Astrocyte (in vitro differentiated cells and primary cell): ENCODE results near the gene CTNND1. TPM values are rescaled to one million over a fixed set of nuclear protein-coding genes. Genes with fewer than 3 reads are reported as not detected.

ENCODE experiments used
- DNase-seq: peaks from one replicate; pipeline ENCODE4 v3.0.0-alpha.2; 2010; ENCODE audit warnings: low read depth
- FAIRE-seq: peaks from 2 replicates; lab custom pipeline; 2011; peaks lifted over from hg19 to GRCh38; lab: Jason Lieb, UNC
- H2AFZ ChIP-seq: 2 replicates; pipeline ENCODE4 v1.6.0; 2012; ENCODE audit warnings: low read depth, low read length, inconsistent platforms
- H3K27ac ChIP-seq: 2 replicates; pipeline ENCODE4 v1.5.1; 2011; ENCODE audit warnings: low read depth, low read length, inconsistent platforms
- H3K27me3 ChIP-seq: 2 replicates; pipeline ENCODE4 v1.6.0; 2011; ENCODE audit warnings: low read length, inconsistent platforms; ENCODE audit not compliant: insufficient read depth
- H3K36me3 ChIP-seq: 2 replicates; pipeline ENCODE4 v1.5.1; 2011; ENCODE audit warnings: low read length, inconsistent platforms; ENCODE audit not compliant: insufficient read depth
- H3K4me1 ChIP-seq: 2 replicates; pipeline ENCODE4 v1.5.1; 2011; ENCODE audit warnings: low read length, inconsistent platforms; ENCODE audit not compliant: insufficient read depth
- H3K4me2 ChIP-seq: 2 replicates; pipeline ENCODE4 v1.6.0; 2012; ENCODE audit warnings: low read length, inconsistent platforms
- H3K4me3 ChIP-seq: 2 replicates; pipeline ENCODE4 v1.5.1; 2011; ENCODE audit warnings: low read depth, mild to moderate bottlenecking, low read length, inconsistent platforms; ENCODE audit not compliant: insufficient read depth
- H3K79me2 ChIP-seq: 2 replicates; pipeline ENCODE4 v1.6.0; 2012; ENCODE audit warnings: mild to moderate bottlenecking, low read length, inconsistent platforms; ENCODE audit not compliant: insufficient read depth
- H3K9ac ChIP-seq: 2 replicates; pipeline ENCODE4 v1.6.0; 2012; ENCODE audit warnings: mild to moderate bottlenecking, low read length, inconsistent platforms
- H3K9me3 ChIP-seq: 2 replicates; pipeline ENCODE4 v1.5.1; 2012; ENCODE audit warnings: low read depth, mild to moderate bottlenecking, low read length, inconsistent platforms; ENCODE audit not compliant: insufficient read depth
- H4K20me1 ChIP-seq: 2 replicates; pipeline ENCODE4 v1.6.0; 2012; ENCODE audit warnings: low read length, inconsistent platforms; ENCODE audit not compliant: insufficient read depth
- H3K27ac Mint-ChIP-seq: one replicate; pipeline ENCODE4 v1.8.0; 2021; ENCODE audit warnings: mild to moderate bottlenecking, mixed read lengths; ENCODE audit not compliant: unreplicated experiment
- H3K27me3 Mint-ChIP-seq: one replicate; pipeline ENCODE4 v1.8.0; 2021; ENCODE audit warnings: low read depth, mixed read lengths; ENCODE audit not compliant: unreplicated experiment
- H3K36me3 Mint-ChIP-seq: one replicate; pipeline ENCODE4 v1.8.0; 2021; ENCODE audit warnings: low read depth, mixed read lengths; ENCODE audit not compliant: unreplicated experiment
- H3K4me1 Mint-ChIP-seq: one replicate; pipeline ENCODE4 v1.8.0; 2021; ENCODE audit warnings: low read depth, mixed read lengths; ENCODE audit not compliant: unreplicated experiment
- H3K4me3 Mint-ChIP-seq: one replicate; pipeline ENCODE4 v1.8.0; 2021; ENCODE audit warnings: mild to moderate bottlenecking, moderate library complexity, mixed read lengths; ENCODE audit not compliant: unreplicated experiment
- H3K9me3 Mint-ChIP-seq: one replicate; pipeline ENCODE4 v1.8.0; 2021; ENCODE audit warnings: mild to moderate bottlenecking, mixed read lengths; ENCODE audit not compliant: unreplicated experiment
- EZH2 ChIP-seq: IDR thresholded peaks from 2 replicates; pipeline ENCODE4 v1.6.1; 2012; ENCODE audit warnings: mild to moderate bottlenecking, low read length, inconsistent platforms; ENCODE audit not compliant: insufficient read depth
- total RNA-seq: library from RNA; stranded (reverse); gene quantifications from 2 replicates; pipeline ENCODE4 v1.2.1, GENCODE V29; 2021
- TF ChIP-seq, protein P1 (sequence below): IDR thresholded peaks from 2 replicates; pipeline ENCODE4 v1.5.1; 2011; ENCODE audit warnings: low read depth, mild to moderate bottlenecking, inconsistent platforms, low read length, moderate library complexity; ENCODE audit not compliant: insufficient read depth

CTNND1 gene
- total RNA-seq, 1 donor from 2014 or later = 235 TPM

DNA sequence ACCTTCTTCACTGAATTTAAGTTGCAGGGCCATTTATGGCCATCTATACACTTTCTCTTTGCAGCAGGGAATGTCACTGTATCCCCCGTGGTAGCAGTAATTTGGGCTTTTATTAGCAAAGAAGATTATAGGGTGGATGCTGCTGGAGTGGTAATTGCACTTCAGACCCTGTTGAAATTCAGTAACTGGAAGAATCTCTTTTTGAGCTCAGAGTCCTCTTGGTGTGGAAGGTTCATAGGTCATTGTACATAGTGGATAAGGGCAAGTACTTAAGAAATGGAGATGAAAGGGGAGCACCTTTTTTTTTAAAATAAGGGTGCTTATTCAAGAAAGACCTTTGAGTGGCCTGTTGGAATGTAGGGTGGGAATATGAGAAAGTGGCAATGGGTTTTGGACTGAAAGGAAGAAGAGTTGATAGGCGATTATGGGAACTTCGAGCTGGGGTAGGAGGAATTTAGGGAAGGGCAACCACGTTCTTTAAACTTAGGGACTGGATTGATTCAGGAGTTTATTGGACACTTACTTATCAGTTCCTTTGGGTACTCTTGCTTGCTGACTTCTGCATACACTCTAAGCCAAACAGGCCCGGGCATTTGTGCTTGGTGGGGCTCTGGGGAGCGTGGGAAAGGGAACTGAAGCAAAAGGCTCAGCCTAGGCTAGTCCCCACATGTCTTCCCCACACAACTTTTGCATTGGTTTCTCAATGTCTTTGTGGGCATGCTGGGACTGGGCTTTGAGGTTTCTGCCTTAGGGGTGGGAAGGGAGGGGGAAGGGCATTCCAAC lies 26.5 kb downstream of the CTNND1 start:
- Mint-ChIP-seq H3K27me3 (no peaks in the 10 kb centered on the region), H3K4me1 (peaks cover 59% of the 10 kb centered on the region), H3K27ac (peak overlapping the region; percentile 73), H3K36me3 (peaks cover 20% of the 10 kb centered on the region), H3K4me3 (peak overlapping the region; percentile 22), H3K9me3 (no peaks in the 10 kb centered on the region)
- H2AFZ ChIP-seq = no peak overlapping the region
- TF ChIP-seq EZH2 = no peak
- TF ChIP-seq, protein P1, sequence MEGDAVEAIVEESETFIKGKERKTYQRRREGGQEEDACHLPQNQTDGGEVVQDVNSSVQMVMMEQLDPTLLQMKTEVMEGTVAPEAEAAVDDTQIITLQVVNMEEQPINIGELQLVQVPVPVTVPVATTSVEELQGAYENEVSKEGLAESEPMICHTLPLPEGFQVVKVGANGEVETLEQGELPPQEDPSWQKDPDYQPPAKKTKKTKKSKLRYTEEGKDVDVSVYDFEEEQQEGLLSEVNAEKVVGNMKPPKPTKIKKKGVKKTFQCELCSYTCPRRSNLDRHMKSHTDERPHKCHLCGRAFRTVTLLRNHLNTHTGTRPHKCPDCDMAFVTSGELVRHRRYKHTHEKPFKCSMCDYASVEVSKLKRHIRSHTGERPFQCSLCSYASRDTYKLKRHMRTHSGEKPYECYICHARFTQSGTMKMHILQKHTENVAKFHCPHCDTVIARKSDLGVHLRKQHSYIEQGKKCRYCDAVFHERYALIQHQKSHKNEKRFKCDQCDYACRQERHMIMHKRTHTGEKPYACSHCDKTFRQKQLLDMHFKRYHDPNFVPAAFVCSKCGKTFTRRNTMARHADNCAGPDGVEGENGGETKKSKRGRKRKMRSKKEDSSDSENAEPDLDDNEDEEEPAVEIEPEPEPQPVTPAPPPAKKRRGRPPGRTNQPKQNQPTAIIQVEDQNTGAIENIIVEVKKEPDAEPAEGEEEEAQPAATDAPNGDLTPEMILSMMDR = no peak
- FAIRE-seq (no peak), DNase-seq (no peak)
- H4K20me1 ChIP-seq = peaks cover 95% of the 10 kb centered on the region
- H3K36me3 ChIP-seq = no peaks in the 10 kb centered on the region
- H3K27ac ChIP-seq = no peak overlapping the region
- H3K27me3 ChIP-seq = no peaks in the 10 kb centered on the region
- no peak overlapping the region for H3K4me2 ChIP-seq
- H3K4me1 ChIP-seq = peaks cover 11% of the 10 kb centered on the region
- no peak overlapping the region for H3K9ac ChIP-seq
- peaks cover 99% of the 10 kb centered on the region for H3K79me2 ChIP-seq
- no peaks in the 10 kb centered on the region for H3K9me3 ChIP-seq
- no peak overlapping the region for H3K4me3 ChIP-seq

DNA sequence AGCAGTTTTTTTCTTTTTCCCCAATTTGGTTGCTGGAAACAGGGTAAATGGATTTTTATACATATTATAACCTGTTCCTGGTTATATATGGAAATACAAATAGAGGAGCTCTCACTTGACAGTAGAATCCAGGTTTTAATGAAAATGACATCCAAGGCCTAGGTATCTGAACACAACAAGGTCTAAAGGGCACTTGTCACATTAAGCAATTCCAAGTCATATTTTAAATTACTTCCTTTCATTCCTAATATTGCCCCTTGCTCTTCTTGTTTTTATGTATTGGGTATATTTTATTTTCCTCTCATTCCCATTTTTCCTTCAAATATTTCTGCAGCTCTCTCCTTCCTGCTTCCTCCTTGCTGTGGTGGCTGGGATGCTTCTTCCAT lies 27.1 kb downstream of the CTNND1 start:
- Histone ChIP-seq H3K27me3 (no peaks in the 10 kb centered on the region), H3K9ac (no peak overlapping the region), H3K36me3 (peaks cover under 1% of the 10 kb centered on the region), H2AFZ (no peak overlapping the region), H3K9me3 (no peaks in the 10 kb centered on the region), H3K4me2 (no peak overlapping the region), H3K4me1 (peaks cover 11% of the 10 kb centered on the region), H3K4me3 (no peak overlapping the region), H4K20me1 (peaks cover 98% of the 10 kb centered on the region), H3K79me2 (peaks cover 100% of the 10 kb centered on the region), H3K27ac (no peak overlapping the region)
- peaks cover 20% of the 10 kb centered on the region for H3K36me3 Mint-ChIP-seq
- DNase-seq = no peak
- FAIRE-seq = no peak
- no peaks in the 10 kb centered on the region for H3K27me3 Mint-ChIP-seq
- H3K4me1 Mint-ChIP-seq = peaks cover 64% of the 10 kb centered on the region
- H3K27ac Mint-ChIP-seq = peak overlapping the region; percentile 10
- no peaks in the 10 kb centered on the region for H3K9me3 Mint-ChIP-seq
- no peak for TF ChIP-seq EZH2
- TF ChIP-seq, protein P1 = no peak
- peak overlapping the region; percentile 9 for H3K4me3 Mint-ChIP-seq
